GM23338 (cell line): ENCODE results near the gene MYT1. TPM values are rescaled to one million over a fixed set of nuclear protein-coding genes. Genes with fewer than 3 reads are reported as not detected.

Experiments
- ATAC-seq: fragments of 200-7000 bp; cut with Tn5 transposase; 3 replicates; pipeline ENCODE4 v1.9.1; 2020
- DNase-seq: peaks from one replicate; pipeline ENCODE4 v3.0.0-alpha.2; 2015; ENCODE audit warnings: low spot score
- H2AFZ ChIP-seq: fragments of 200-600 bp; sonication (generic); 2 replicates; pipeline ENCODE4 v1.8.0; 2016; ENCODE audit warnings: antibody characterized with exemption, mild to moderate bottlenecking, moderate library complexity
- H3F3A ChIP-seq: fragments of 200-600 bp; sonication (generic); replicated peaks from 2 replicates; pipeline ENCODE4 v1.8.0; 2017; ENCODE audit warnings: antibody characterized with exemption, mixed run types, low read depth
- H3K27ac ChIP-seq: fragments of 200-600 bp; sonication (generic); 2 replicates; pipeline ENCODE4 v1.6.1; 2016; ENCODE audit warnings: low read depth
- H3K27me3 ChIP-seq: fragments of 200-600 bp; sonication (generic); 2 replicates; pipeline ENCODE4 v1.8.0; 2016; ENCODE audit warnings: mild to moderate bottlenecking, mixed run types, moderate library complexity; ENCODE audit not compliant: insufficient read depth
- H3K36me3 ChIP-seq: fragments of 200-600 bp; sonication (generic); 2 replicates; pipeline ENCODE4 v1.8.0; 2016; ENCODE audit warnings: mild to moderate bottlenecking; ENCODE audit not compliant: insufficient read depth
- H3K4me1 ChIP-seq: fragments of 200-600 bp; sonication (generic); 2 replicates; pipeline ENCODE4 v1.8.0; 2016; ENCODE audit warnings: mild to moderate bottlenecking, moderate library complexity; ENCODE audit not compliant: insufficient read depth
- H3K4me2 ChIP-seq: fragments of 200-600 bp; sonication (generic); 2 replicates; pipeline ENCODE4 v1.7.1; 2017; ENCODE audit warnings: mixed run types
- H3K4me3 ChIP-seq: fragments of 200-600 bp; sonication (generic); 2 replicates; pipeline ENCODE4 v1.6.1; 2016; ENCODE audit warnings: mixed run types
- H3K79me2 ChIP-seq: fragments of 200-600 bp; sonication (generic); replicated peaks from 2 replicates; pipeline ENCODE4 v1.8.0; 2017; ENCODE audit warnings: mild to moderate bottlenecking; ENCODE audit not compliant: insufficient read depth
- H3K9me2 ChIP-seq: fragments of 200-600 bp; sonication (generic); 2 replicates; pipeline ENCODE4 v1.8.0; 2017; ENCODE audit not compliant: insufficient read depth
- H4K20me1 ChIP-seq: fragments of 200-600 bp; sonication (generic); replicated peaks from 2 replicates; pipeline ENCODE4 v1.8.0; 2017; ENCODE audit warnings: mild to moderate bottlenecking; ENCODE audit not compliant: insufficient read depth
- H3K27ac Mint-ChIP-seq: 2 replicates; pipeline ENCODE4 v1.8.0; 2020; ENCODE audit warnings: inconsistent platforms, mild to moderate bottlenecking, moderate library complexity, mixed read lengths
- H3K27me3 Mint-ChIP-seq: 3 replicates; pipeline ENCODE4 v1.8.0; 2022; ENCODE audit warnings: low read depth, mild to moderate bottlenecking, moderate library complexity, mixed read lengths, inconsistent platforms; ENCODE audit not compliant: insufficient read depth, poor library complexity
- H3K36me3 Mint-ChIP-seq: 3 replicates; pipeline ENCODE4 v1.8.0; 2021; ENCODE audit warnings: low read depth, mild to moderate bottlenecking, inconsistent platforms, moderate library complexity, mixed read lengths
- H3K4me1 Mint-ChIP-seq: 3 replicates; pipeline ENCODE4 v1.8.0; 2020; ENCODE audit warnings: mild to moderate bottlenecking, inconsistent platforms, mixed read lengths
- H3K4me3 Mint-ChIP-seq: 3 replicates; pipeline ENCODE4 v1.8.0; 2021; ENCODE audit warnings: moderate library complexity, mild to moderate bottlenecking, inconsistent platforms, mixed read lengths
- H3K9me3 Mint-ChIP-seq: 3 replicates; pipeline ENCODE4 v1.8.0; 2020; ENCODE audit warnings: moderate library complexity, mild to moderate bottlenecking, inconsistent platforms, mixed read lengths
- CREB1 ChIP-seq: fragments of 250-450 bp; sonication (Bioruptor Pico); IDR thresholded peaks from 2 replicates; pipeline ENCODE4 v1.5.0; 2020; ENCODE audit warnings: low read depth, mild to moderate bottlenecking, moderate library complexity
- EZH2 ChIP-seq: fragments of 200-600 bp; sonication (generic); IDR thresholded peaks from one replicate; pipeline ENCODE4 v1.8.0; 2017; ENCODE audit warnings: antibody characterized with exemption, mild to moderate bottlenecking, low read depth; ENCODE audit not compliant: unreplicated experiment
- EZH2phosphoT487 ChIP-seq: fragments of 200-600 bp; sonication (generic); IDR thresholded peaks from one replicate; pipeline ENCODE4 v1.8.1; 2018; ENCODE audit warnings: antibody characterized with exemption; ENCODE audit not compliant: unreplicated experiment
- JUNB ChIP-seq: IDR thresholded peaks from one replicate; pipeline ENCODE4 v1.6.1; 2016; ENCODE audit warnings: antibody characterized with exemption; ENCODE audit not compliant: unreplicated experiment
- NANOG ChIP-seq: IDR thresholded peaks from 2 replicates; pipeline ENCODE4 v1.6.1; 2016; ENCODE audit warnings: antibody characterized with exemption, borderline replicate concordance
- POLR2AphosphoS5 ChIP-seq: IDR thresholded peaks from 2 replicates; pipeline ENCODE4 v1.6.1; 2016; ENCODE audit warnings: antibody characterized with exemption, low read depth
- ZNF114 ChIP-seq: fragments of 250-450 bp; sonication (Bioruptor Pico); IDR thresholded peaks from 2 replicates; pipeline ENCODE4 v1.5.0; 2020; ENCODE audit warnings: mild to moderate bottlenecking, moderate library complexity
- ZNF331 ChIP-seq: fragments of 250-450 bp; sonication (Bioruptor Pico); IDR thresholded peaks from 2 replicates; pipeline ENCODE4 v1.5.0; 2020; ENCODE audit warnings: low read depth, mild to moderate bottlenecking, moderate library complexity
- polyA plus RNA-seq: library from polyadenylated mRNA; unstranded; fragments of >200 nt; fragmentation: Nextera tagmentation; extraction: Ambion mirVana; gene quantifications from 2 replicates; pipeline ENCODE4 v1.2.1, GENCODE V29; 2016
- total RNA-seq: library from RNA; depleted of rRNA; stranded (reverse); fragments of >200 nt; shearing (Covaris generic); gene quantifications from 2 replicates; pipeline ENCODE4 v1.2.3, GENCODE V29; 2014
- TF ChIP-seq, protein P1 (sequence below), 2 experiments: fragments of 200-600 bp in 1 of 2; sonication (generic) in 1 of 2; conservative IDR thresholded peaks; 2 replicates each; pipeline versions ENCODE4 v1.5.1 to v1.6.1; 2016 to 2017; ENCODE audit warnings: antibody characterized with exemption in 2 of 2, low read depth in 2 of 2, mild to moderate bottlenecking in 2 of 2, moderate library complexity in 1 of 2
- TF ChIP-seq, protein P2 (sequence below): IDR thresholded peaks from one replicate; pipeline ENCODE4 v1.6.1; 2018; ENCODE audit warnings: antibody characterized with exemption; ENCODE audit not compliant: unreplicated experiment
- TF ChIP-seq, protein P3 (sequence below): fragments of 250-450 bp; sonication (Bioruptor Pico); IDR thresholded peaks from 2 replicates; pipeline ENCODE4 v1.5.0; 2020; ENCODE audit warnings: mild to moderate bottlenecking, moderate library complexity

MYT1 gene
- total and polyA plus RNA-seq, 2 experiments from 2014 or later: 0.83 to 1.6 TPM

DNA sequence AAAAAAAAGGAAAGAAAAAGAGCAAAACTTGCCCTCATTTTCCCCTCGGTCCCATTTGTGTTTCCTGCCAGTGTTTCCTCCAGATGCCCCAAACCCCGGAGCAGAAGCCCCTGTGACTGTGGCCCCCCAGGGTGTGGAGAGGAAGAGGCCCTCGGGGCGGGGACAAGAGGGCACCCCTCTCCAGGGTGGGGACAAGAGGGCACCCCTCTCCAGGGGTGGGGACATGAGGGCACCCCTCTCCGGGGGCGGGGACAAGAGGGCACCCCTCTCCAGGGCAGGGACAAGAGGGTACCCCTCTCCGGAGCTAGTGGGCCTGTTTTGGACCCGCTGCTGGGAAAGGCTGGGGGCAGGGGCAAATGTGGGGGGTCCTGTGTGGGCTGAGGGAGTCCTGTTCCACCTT, 13.1 kb downstream of the MYT1 start:
- no peak for TF ChIP-seq ZNF331 (CRISPR knock-in tag)
- TF ChIP-seq EZH2: no peak
- no peak for TF ChIP-seq ZNF114 (CRISPR knock-in tag)
- TF ChIP-seq JUNB: no peak
- TF ChIP-seq POLR2AphosphoS5: no peak
- no peak for TF ChIP-seq CREB1 (CRISPR knock-in tag)
- TF ChIP-seq EZH2phosphoT487: no peak
- TF ChIP-seq, protein P1, sequence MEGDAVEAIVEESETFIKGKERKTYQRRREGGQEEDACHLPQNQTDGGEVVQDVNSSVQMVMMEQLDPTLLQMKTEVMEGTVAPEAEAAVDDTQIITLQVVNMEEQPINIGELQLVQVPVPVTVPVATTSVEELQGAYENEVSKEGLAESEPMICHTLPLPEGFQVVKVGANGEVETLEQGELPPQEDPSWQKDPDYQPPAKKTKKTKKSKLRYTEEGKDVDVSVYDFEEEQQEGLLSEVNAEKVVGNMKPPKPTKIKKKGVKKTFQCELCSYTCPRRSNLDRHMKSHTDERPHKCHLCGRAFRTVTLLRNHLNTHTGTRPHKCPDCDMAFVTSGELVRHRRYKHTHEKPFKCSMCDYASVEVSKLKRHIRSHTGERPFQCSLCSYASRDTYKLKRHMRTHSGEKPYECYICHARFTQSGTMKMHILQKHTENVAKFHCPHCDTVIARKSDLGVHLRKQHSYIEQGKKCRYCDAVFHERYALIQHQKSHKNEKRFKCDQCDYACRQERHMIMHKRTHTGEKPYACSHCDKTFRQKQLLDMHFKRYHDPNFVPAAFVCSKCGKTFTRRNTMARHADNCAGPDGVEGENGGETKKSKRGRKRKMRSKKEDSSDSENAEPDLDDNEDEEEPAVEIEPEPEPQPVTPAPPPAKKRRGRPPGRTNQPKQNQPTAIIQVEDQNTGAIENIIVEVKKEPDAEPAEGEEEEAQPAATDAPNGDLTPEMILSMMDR (conservative IDR thresholded peaks at IDR 0.05; ENCODE audit: low read depth in 2 of 2): no peak
- TF ChIP-seq, protein P2, sequence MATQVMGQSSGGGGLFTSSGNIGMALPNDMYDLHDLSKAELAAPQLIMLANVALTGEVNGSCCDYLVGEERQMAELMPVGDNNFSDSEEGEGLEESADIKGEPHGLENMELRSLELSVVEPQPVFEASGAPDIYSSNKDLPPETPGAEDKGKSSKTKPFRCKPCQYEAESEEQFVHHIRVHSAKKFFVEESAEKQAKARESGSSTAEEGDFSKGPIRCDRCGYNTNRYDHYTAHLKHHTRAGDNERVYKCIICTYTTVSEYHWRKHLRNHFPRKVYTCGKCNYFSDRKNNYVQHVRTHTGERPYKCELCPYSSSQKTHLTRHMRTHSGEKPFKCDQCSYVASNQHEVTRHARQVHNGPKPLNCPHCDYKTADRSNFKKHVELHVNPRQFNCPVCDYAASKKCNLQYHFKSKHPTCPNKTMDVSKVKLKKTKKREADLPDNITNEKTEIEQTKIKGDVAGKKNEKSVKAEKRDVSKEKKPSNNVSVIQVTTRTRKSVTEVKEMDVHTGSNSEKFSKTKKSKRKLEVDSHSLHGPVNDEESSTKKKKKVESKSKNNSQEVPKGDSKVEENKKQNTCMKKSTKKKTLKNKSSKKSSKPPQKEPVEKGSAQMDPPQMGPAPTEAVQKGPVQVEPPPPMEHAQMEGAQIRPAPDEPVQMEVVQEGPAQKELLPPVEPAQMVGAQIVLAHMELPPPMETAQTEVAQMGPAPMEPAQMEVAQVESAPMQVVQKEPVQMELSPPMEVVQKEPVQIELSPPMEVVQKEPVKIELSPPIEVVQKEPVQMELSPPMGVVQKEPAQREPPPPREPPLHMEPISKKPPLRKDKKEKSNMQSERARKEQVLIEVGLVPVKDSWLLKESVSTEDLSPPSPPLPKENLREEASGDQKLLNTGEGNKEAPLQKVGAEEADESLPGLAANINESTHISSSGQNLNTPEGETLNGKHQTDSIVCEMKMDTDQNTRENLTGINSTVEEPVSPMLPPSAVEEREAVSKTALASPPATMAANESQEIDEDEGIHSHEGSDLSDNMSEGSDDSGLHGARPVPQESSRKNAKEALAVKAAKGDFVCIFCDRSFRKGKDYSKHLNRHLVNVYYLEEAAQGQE: no peak
- TF ChIP-seq, protein P3, sequence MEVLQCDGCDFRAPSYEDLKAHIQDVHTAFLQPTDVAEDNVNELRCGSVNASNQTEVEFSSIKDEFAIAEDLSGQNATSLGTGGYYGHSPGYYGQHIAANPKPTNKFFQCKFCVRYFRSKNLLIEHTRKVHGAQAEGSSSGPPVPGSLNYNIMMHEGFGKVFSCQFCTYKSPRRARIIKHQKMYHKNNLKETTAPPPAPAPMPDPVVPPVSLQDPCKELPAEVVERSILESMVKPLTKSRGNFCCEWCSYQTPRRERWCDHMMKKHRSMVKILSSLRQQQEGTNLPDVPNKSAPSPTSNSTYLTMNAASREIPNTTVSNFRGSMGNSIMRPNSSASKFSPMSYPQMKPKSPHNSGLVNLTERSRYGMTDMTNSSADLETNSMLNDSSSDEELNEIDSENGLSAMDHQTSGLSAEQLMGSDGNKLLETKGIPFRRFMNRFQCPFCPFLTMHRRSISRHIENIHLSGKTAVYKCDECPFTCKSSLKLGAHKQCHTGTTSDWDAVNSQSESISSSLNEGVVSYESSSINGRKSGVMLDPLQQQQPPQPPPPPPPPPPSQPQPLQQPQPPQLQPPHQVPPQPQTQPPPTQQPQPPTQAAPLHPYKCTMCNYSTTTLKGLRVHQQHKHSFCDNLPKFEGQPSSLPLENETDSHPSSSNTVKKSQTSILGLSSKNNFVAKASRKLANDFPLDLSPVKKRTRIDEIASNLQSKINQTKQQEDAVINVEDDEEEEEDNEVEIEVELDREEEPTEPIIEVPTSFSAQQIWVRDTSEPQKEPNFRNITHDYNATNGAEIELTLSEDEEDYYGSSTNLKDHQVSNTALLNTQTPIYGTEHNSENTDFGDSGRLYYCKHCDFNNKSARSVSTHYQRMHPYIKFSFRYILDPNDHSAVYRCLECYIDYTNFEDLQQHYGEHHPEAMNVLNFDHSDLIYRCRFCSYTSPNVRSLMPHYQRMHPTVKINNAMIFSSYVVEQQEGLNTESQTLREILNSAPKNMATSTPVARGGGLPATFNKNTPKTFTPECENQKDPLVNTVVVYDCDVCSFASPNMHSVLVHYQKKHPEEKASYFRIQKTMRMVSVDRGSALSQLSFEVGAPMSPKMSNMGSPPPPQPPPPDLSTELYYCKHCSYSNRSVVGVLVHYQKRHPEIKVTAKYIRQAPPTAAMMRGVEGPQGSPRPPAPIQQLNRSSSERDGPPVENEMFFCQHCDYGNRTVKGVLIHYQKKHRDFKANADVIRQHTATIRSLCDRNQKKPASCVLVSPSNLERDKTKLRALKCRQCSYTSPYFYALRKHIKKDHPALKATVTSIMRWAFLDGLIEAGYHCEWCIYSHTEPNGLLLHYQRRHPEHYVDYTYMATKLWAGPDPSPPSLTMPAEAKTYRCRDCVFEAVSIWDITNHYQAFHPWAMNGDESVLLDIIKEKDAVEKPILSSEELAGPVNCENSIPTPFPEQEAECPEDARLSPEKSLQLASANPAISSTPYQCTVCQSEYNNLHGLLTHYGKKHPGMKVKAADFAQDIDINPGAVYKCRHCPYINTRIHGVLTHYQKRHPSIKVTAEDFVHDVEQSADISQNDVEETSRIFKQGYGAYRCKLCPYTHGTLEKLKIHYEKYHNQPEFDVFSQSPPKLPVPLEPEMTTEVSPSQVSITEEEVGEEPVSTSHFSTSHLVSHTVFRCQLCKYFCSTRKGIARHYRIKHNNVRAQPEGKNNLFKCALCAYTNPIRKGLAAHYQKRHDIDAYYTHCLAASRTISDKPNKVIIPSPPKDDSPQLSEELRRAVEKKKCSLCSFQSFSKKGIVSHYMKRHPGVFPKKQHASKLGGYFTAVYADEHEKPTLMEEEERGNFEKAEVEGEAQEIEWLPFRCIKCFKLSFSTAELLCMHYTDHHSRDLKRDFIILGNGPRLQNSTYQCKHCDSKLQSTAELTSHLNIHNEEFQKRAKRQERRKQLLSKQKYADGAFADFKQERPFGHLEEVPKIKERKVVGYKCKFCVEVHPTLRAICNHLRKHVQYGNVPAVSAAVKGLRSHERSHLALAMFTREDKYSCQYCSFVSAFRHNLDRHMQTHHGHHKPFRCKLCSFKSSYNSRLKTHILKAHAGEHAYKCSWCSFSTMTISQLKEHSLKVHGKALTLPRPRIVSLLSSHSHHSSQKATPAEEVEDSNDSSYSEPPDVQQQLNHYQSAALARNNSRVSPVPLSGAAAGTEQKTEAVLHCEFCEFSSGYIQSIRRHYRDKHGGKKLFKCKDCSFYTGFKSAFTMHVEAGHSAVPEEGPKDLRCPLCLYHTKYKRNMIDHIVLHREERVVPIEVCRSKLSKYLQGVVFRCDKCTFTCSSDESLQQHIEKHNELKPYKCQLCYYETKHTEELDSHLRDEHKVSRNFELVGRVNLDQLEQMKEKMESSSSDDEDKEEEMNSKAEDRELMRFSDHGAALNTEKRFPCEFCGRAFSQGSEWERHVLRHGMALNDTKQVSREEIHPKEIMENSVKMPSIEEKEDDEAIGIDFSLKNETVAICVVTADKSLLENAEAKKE (CRISPR knock-in tag): no peak
- TF ChIP-seq NANOG: no peak
- Mint-ChIP-seq H3K36me3 (peaks cover 13% of the 10 kb centered on the region), H3K9me3 (peaks cover 9% of the 10 kb centered on the region; the same call in 2 of the 3 replicates), H3K27ac (peak overlapping the region; percentile 78; the same call in 1 of the 2 replicates), H3K27me3 (peaks cover 35% of the 10 kb centered on the region), H3K4me3 (peak overlapping the region; percentile 60), H3K4me1 (peaks cover 18% of the 10 kb centered on the region)
- Histone ChIP-seq H3K79me2 (no peaks in the 10 kb centered on the region), H3K9me2 (no peaks in the 10 kb centered on the region), H3K36me3 (no peaks in the 10 kb centered on the region), H3K27ac (peak overlapping the region; percentile 34; the same call in 1 of the 2 replicates), H3K4me3 (peak overlapping the region; percentile 7), H3F3A (no peaks in the 10 kb centered on the region), H3K4me2 (peak overlapping the region; percentile 58), H3K4me1 (peaks cover 15% of the 10 kb centered on the region; the same call in 1 of the 2 replicates), H4K20me1 (no peaks in the 10 kb centered on the region), H3K27me3 (0 out of 2 replicates have a peak, but pooled peaks cover 7% of the 10 kb centered on the region), H2AFZ (no peak overlapping the region)
- no peak for DNase-seq
- no peak for ATAC-seq
